Heart left ventricle (tissue), 16 donors: ENCODE results near the gene FLACC1. TPM values are rescaled to one million over a fixed set of nuclear protein-coding genes. Genes with fewer than 3 reads are reported as not detected.

ENCODE experiments used
- ATAC-seq, 4 donors: fragments of 200-7000 bp; cut with Tn5 transposase; one replicate each; pipeline ENCODE4 v1.9.1; 2020 to 2022; ENCODE audit warnings: moderate library complexity in 4 of 4, mild to moderate bottlenecking in 3 of 4, moderate number of reproducible peaks in 1 of 4
- DNase-seq, 5 donors: peaks; one replicate each; pipeline ENCODE4 v3.0.0-alpha.2; 2020
- H3K27ac ChIP-seq, 12 donors: fragments of 200-600 bp; sonication (generic) in 4 of 12; one replicate each; pipeline versions ENCODE4 v1.5.0 to v1.8.0; 2016 to 2022; ENCODE audit warnings: mild to moderate bottlenecking in 2 of 12
- H3K27me3 ChIP-seq, 9 donors: fragments of 200-600 bp; sonication (generic) in 2 of 9; one replicate each; pipeline versions ENCODE4 v1.5.1 to v1.8.0; 2016 to 2022; ENCODE audit warnings: mild to moderate bottlenecking in 3 of 9
- H3K36me3 ChIP-seq, 9 donors: fragments of 200-600 bp; sonication (generic) in 2 of 9; one replicate each; pipeline versions ENCODE4 v1.5.0 to v1.8.0; 2018 to 2022; ENCODE audit warnings: mild to moderate bottlenecking in 2 of 9
- H3K4me1 ChIP-seq, 12 donors: fragments of 200-600 bp; sonication (generic) in 4 of 12; one replicate each; pipeline versions ENCODE4 v1.5.0 to v1.8.0; 2016 to 2022; ENCODE audit warnings: mild to moderate bottlenecking in 3 of 12
- H3K4me3 ChIP-seq, 12 donors: fragments of 200-600 bp; sonication (generic) in 4 of 12; one replicate each; pipeline versions ENCODE4 v1.5.0 to v1.8.0; 2017 to 2022; ENCODE audit warnings: mild to moderate bottlenecking in 9 of 12, moderate library complexity in 4 of 12
- H3K9me3 ChIP-seq, 12 donors: fragments of 200-600 bp; sonication (generic) in 4 of 12; one replicate each; pipeline versions ENCODE4 v1.5.0 to v1.8.0; 2016 to 2022; ENCODE audit warnings: mild to moderate bottlenecking in 1 of 12
- CTCF ChIP-seq, 12 donors: fragments of 200-600 bp; sonication (generic) in 4 of 12; IDR thresholded peaks; one replicate each; pipeline versions ENCODE4 v1.5.0 to v1.8.0; 2018 to 2022; ENCODE audit warnings: antibody characterized with exemption in 12 of 12, mild to moderate bottlenecking in 5 of 12
- POLR2A ChIP-seq, 2 donors: fragments of 450-650 bp; IDR thresholded peaks; one replicate each; pipeline ENCODE4 v1.6.1; 2017; ENCODE audit warnings: antibody characterized with exemption in 2 of 2, mild to moderate bottlenecking in 2 of 2, moderate library complexity in 2 of 2
- WGBS, 4 donors: extraction: QIAGEN DNeasy Blood & Tissue Kit in 2 of 4; methylation state at CpG; one replicate each; pipeline versions ENCODE4 v1.1.5 to v1.1.7; 2013 to 2018; 5-methylcytosine and 5-hydroxymethylcytosine counted together
- intact Hi-C, 10 donors: fragments of 100-400 bp; cut with DNase I; formaldehyde crosslinking; loops; one replicate each; pipeline versions ENCODE4 v1.11.1 to v1.14.2; 2022
- polyA plus RNA-seq, 2 donors: library from polyadenylated mRNA; stranded (reverse); fragments of 200-250 nt; gene quantifications; one replicate each; pipeline ENCODE4 v1.2.3, GENCODE V29; 2013
- total RNA-seq, 9 donors: library from RNA; depleted of rRNA in 2 of 9; stranded (reverse); fragments of >200 nt in 2 of 9; fragmentation: NEBNext Ultra II Directional in 3 of 9; extraction: Animal tissue kit (Norgen Biotek cat#: 25700) in 3 of 9; gene quantifications; one replicate each; pipeline versions ENCODE4 v1.1.0 to v1.2.4, GENCODE V29; 2016 to 2023
- donor health status: ischemic (EF 13 %, LVEDD 7.1; RV severe dilation, severe dysfunction).
- donor health status: healthy with polysubstance abuse.
- donor health status: DM: no; HTN: yes; CAD: no.
- donor health status: DM: no; HTN: no; CAD: no.
- donor health status: ischemic (EF 25% LVEDD 6.9; RV normal size, moderate dysfunction).
- donor health status: ischemic (EF 25% LVEDD 5.7; RV mildly dilated, moderate dysfunction).
- donor health status: healthy.
- donor health status: DM: yes; HTN: yes; CAD: no.
- donor health status: ischemic (EF 35%, LVEDD 5.7; RV mildly dilated, moderate dysfunction).
- donor health status: nonischemic (EF 11% LVEDD 7.7; RV severe dilation, severe dysfunction).
- donor health status: DM: yes; HTN: yes; CAD: no.
- donor health status: PGD.
- donor health status: ischemic (EF 29% LVEDD 5.4; RV normal size, mild dysfunction).
- donor health status: nonischemic (EF 23%, LVEDD 6.1; RV moderate dilation, normal function).

The FLACC1 gene
- total and polyA plus RNA-seq, 11 donors, result 1.1 to 8.1 (median 7.0) TPM

- ATAC-seq (no peak), DNase-seq (no peak)
- H3K4me1 ChIP-seq, result peaks cover 0 to 33% (median 0%) of the 10 kb centered on the region in 12 donors
- H3K36me3 ChIP-seq, result no peaks in the 10 kb centered on the region
- H3K27me3 ChIP-seq, result no peaks in the 10 kb centered on the region
- intact Hi-C loops, result loop anchor here in 2 of 10 donors (10.0 kb wide), 2 partner anchors 205 to 215 kb away; partner anchors contain the start of genes STRADB (in 1 of the 2) and TRAK2 (in 1 of the 2)
- H3K9me3 ChIP-seq, result no peaks in the 10 kb centered on the region
- 63 to 82% (median 82%) methylated on average over 2 of the region's 2 CpGs for WGBS, 4 donors
- no peak overlapping the region for H3K4me3 ChIP-seq
- no peak overlapping the region for H3K27ac ChIP-seq
- TF ChIP-seq POLR2A (IDR thresholded peaks at IDR 0.05) (no peak), CTCF (IDR thresholded peaks at IDR 0.05) (no peak)
Measured at GRCh38 chr2:201249889-201250288, 107.3 kb downstream of the FLACC1 start.

GRCh38 chr2:201248288-201248844 is 108.8 kb downstream of the FLACC1 start:
- Histone ChIP-seq H3K9me3 (no peaks in the 10 kb centered on the region), H3K4me3 (no peak overlapping the region), H3K27ac (no peak overlapping the region), H3K36me3 (no peaks in the 10 kb centered on the region), H3K4me1 (peaks cover 0 to 18% (median 0%) of the 10 kb centered on the region in 12 donors), H3K27me3 (no peaks in the 10 kb centered on the region)
- DNase-seq (no peak), ATAC-seq (no peak)
- TF ChIP-seq CTCF (IDR thresholded peaks at IDR 0.05) (no peak), POLR2A (IDR thresholded peaks at IDR 0.05) (no peak)
- intact Hi-C loops, result loop anchor here in 1 of 10 donors (10.0 kb wide), 1 partner anchor 206 kb away; the partner anchor contains the start of genes STRADB and TRAK2
- 86 to 92% (median 90%) methylated on average over 6 of the region's 6 CpGs for WGBS, 4 donors

- no peak for TF ChIP-seq POLR2A (IDR thresholded peaks at IDR 0.05)
- no peak for TF ChIP-seq CTCF (IDR thresholded peaks at IDR 0.05)
- intact Hi-C loops, result loop anchor here in 1 of 10 donors (10.0 kb wide), 1 partner anchor 209 kb away; the partner anchor contains the start of genes STRADB and TRAK2
- H3K9me3 ChIP-seq, result peaks cover 0 to 9% (median 0%) of the 10 kb centered on the region in 12 donors
- H3K27ac ChIP-seq, result peak overlapping the region in 1 of 12 donors; percentile 61
- no peak overlapping the region for H3K4me3 ChIP-seq
- H3K36me3 ChIP-seq, result no peaks in the 10 kb centered on the region
- ATAC-seq (no peak), DNase-seq (no peak)
- 67 to 77% (median 70%) methylated on average over 4 of the region's 4 CpGs for WGBS, 4 donors
- peaks cover 0 to 17% (median 0%) of the 10 kb centered on the region in 12 donors for H3K4me1 ChIP-seq
- no peaks in the 10 kb centered on the region for H3K27me3 ChIP-seq
Measured at GRCh38 chr2:201246280-201246679, 110.9 kb downstream of the FLACC1 start.

GRCh38 chr2:201244829-201245228 is 112.3 kb downstream of the FLACC1 start:
- no peak overlapping the region for H3K27ac ChIP-seq
- H3K27me3 ChIP-seq, result no peaks in the 10 kb centered on the region
- no peak for DNase-seq
- no peaks in the 10 kb centered on the region for H3K36me3 ChIP-seq
- no peak for TF ChIP-seq CTCF (IDR thresholded peaks at IDR 0.05)
- TF ChIP-seq POLR2A (IDR thresholded peaks at IDR 0.05), result no peak
- H3K9me3 ChIP-seq, result peaks cover 0 to 9% (median 0%) of the 10 kb centered on the region in 12 donors
- no peak for ATAC-seq
- peaks cover 0 to 25% (median 0%) of the 10 kb centered on the region in 12 donors for H3K4me1 ChIP-seq
- 81 to 93% (median 91%) methylated on average over 5 of the region's 5 CpGs for WGBS, 4 donors
- intact Hi-C loops, result loop anchor here in 1 of 10 donors (10.0 kb wide), 1 partner anchor 210 kb away; the partner anchor contains the start of genes STRADB and TRAK2
- H3K4me3 ChIP-seq, result no peak overlapping the region
